Left lung (tissue), 10 donors: Measurements from ENCODE around the gene ADIPOR2. TPM values are rescaled to one million over a fixed set of nuclear protein-coding genes. Genes with fewer than 3 reads are reported as not detected.

Source experiments
- ATAC-seq: fragments of 200-7000 bp; cut with Tn5 transposase; one replicate; pipeline ENCODE4 v1.9.1; 2020; ENCODE audit warnings: moderate library complexity
- DNase-seq, 4 donors: peaks; one replicate each; pipeline ENCODE4 v3.0.0-alpha.2; 2013 to 2020
- H3K27ac ChIP-seq, 2 donors: fragments of 200-600 bp; sonication (generic) in 1 of 2; one replicate each; pipeline versions ENCODE4 v1.5.0 to v1.8.0; 2020 to 2021
- H3K27me3 ChIP-seq, 2 donors: fragments of 200-600 bp; sonication (generic) in 1 of 2; one replicate each; pipeline versions ENCODE4 v1.5.0 to v1.8.0; 2020 to 2021
- H3K36me3 ChIP-seq, 2 donors: fragments of 200-600 bp; sonication (generic) in 1 of 2; one replicate each; pipeline versions ENCODE4 v1.5.0 to v1.8.0; 2020 to 2021
- H3K4me1 ChIP-seq, 2 donors: fragments of 200-600 bp; one replicate each; pipeline ENCODE4 v1.8.0; 2021
- H3K4me3 ChIP-seq, 2 donors: fragments of 200-600 bp; sonication (generic) in 1 of 2; one replicate each; pipeline versions ENCODE4 v1.5.0 to v1.8.0; 2020 to 2021; ENCODE audit warnings: mild to moderate bottlenecking in 1 of 2
- H3K9me3 ChIP-seq, 2 donors: fragments of 200-600 bp; sonication (generic) in 1 of 2; one replicate each; pipeline versions ENCODE4 v1.5.0 to v1.8.0; 2020 to 2021
- intact Hi-C, 2 donors: fragments of 100-400 bp; cut with DNase I; formaldehyde crosslinking; loops; one replicate each; pipeline versions ENCODE4 v1.11.2 to v1.14.2; 2022
- polyA plus RNA-seq, 6 donors: library from polyadenylated mRNA; unstranded; fragments of 120-200 nt; gene quantifications; one replicate each; pipeline ENCODE4 v1.2.1, GENCODE V29; 2013; ENCODE audit not compliant: insufficient read length in 6 of 6
- total RNA-seq, 2 donors: library from RNA; stranded (reverse); fragmentation: NEBNext Ultra II Directional; extraction: Animal tissue kit (Norgen Biotek cat#: 25700); gene quantifications; one replicate each; pipeline ENCODE4 v1.2.1, GENCODE V29; 2021
- TF ChIP-seq, protein P1 (sequence below), 2 donors: fragments of 200-600 bp; sonication (generic) in 1 of 2; IDR thresholded peaks; one replicate each; pipeline versions ENCODE4 v1.5.0 to v1.8.0; 2021; ENCODE audit warnings: antibody characterized with exemption in 2 of 2
- donor health status: DM: no; HTN: yes; CAD: no.
- donor health status: DM: no; HTN: no; CAD: no.

The ADIPOR2 gene
- total and polyA plus RNA-seq, 8 donors = 37.0 to 66.8 (median 41.7) TPM

- Histone ChIP-seq H3K27ac (peak overlapping the region; percentile 83 to 97), H3K36me3 (no peaks in the 10 kb centered on the region), H3K4me3 (peak overlapping the region; percentile 68 to 80), H3K27me3 (no peaks in the 10 kb centered on the region), H3K4me1 (peaks cover 0 to 34% of the 10 kb centered on the region in 2 donors), H3K9me3 (no peaks in the 10 kb centered on the region)
- ATAC-seq (peak; percentile 97), DNase-seq (peak; percentile 87 to 100 (median 95))
- TF ChIP-seq, protein P1, sequence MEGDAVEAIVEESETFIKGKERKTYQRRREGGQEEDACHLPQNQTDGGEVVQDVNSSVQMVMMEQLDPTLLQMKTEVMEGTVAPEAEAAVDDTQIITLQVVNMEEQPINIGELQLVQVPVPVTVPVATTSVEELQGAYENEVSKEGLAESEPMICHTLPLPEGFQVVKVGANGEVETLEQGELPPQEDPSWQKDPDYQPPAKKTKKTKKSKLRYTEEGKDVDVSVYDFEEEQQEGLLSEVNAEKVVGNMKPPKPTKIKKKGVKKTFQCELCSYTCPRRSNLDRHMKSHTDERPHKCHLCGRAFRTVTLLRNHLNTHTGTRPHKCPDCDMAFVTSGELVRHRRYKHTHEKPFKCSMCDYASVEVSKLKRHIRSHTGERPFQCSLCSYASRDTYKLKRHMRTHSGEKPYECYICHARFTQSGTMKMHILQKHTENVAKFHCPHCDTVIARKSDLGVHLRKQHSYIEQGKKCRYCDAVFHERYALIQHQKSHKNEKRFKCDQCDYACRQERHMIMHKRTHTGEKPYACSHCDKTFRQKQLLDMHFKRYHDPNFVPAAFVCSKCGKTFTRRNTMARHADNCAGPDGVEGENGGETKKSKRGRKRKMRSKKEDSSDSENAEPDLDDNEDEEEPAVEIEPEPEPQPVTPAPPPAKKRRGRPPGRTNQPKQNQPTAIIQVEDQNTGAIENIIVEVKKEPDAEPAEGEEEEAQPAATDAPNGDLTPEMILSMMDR (IDR thresholded peaks at IDR 0.05) = peak; percentile 99 to 100
- intact Hi-C loops = loop anchor here (5.0 to 10.0 kb wide), 4 partner anchors 139 to 239 kb away; no protein-coding TSS in a partner anchor
Measured at GRCh38 chr12:1795785-1796514, 105.1 kb downstream of the ADIPOR2 start.

DNA sequence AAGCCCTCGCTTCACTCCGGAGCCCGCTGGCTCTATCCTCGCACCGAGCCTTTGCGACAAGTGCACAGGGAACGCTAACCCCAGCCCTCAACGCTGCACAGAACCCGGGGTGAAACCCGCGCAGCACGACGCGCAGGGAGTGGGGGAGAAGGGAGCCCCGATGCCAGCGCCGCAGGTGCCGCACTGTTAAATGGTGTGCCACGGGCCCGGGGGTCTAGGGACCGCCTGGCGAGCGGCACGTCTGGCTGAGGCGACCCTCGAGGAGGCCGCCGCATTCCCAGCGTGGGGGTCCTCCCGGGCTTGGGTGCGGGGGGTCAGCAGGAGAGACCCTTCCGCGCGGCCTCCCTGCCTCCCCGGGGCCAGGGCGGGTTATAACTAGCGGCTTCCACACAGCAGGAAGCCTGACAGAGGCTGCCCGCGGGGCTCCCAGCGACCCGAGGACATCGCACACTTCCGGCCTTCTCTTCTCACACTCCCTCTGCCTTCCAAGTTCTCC is 105.7 kb downstream of the ADIPOR2 start:
- H3K36me3 ChIP-seq = no peaks in the 10 kb centered on the region
- no peaks in the 10 kb centered on the region for H3K9me3 ChIP-seq
- no peaks in the 10 kb centered on the region for H3K27me3 ChIP-seq
- peak; percentile 55 for ATAC-seq
- TF ChIP-seq, protein P1 (IDR thresholded peaks at IDR 0.05) = no peak
- intact Hi-C loops = loop anchor here (5.0 to 10.0 kb wide), 4 partner anchors 138 to 238 kb away; no protein-coding TSS in a partner anchor
- peak overlapping the region; percentile 68 to 80 for H3K4me3 ChIP-seq
- peak in 2 of 4 donors; percentile 40 to 88 for DNase-seq
- H3K27ac ChIP-seq = peak overlapping the region; percentile 83 to 97
- H3K4me1 ChIP-seq = peaks cover 0 to 33% of the 10 kb centered on the region in 2 donors

DNA sequence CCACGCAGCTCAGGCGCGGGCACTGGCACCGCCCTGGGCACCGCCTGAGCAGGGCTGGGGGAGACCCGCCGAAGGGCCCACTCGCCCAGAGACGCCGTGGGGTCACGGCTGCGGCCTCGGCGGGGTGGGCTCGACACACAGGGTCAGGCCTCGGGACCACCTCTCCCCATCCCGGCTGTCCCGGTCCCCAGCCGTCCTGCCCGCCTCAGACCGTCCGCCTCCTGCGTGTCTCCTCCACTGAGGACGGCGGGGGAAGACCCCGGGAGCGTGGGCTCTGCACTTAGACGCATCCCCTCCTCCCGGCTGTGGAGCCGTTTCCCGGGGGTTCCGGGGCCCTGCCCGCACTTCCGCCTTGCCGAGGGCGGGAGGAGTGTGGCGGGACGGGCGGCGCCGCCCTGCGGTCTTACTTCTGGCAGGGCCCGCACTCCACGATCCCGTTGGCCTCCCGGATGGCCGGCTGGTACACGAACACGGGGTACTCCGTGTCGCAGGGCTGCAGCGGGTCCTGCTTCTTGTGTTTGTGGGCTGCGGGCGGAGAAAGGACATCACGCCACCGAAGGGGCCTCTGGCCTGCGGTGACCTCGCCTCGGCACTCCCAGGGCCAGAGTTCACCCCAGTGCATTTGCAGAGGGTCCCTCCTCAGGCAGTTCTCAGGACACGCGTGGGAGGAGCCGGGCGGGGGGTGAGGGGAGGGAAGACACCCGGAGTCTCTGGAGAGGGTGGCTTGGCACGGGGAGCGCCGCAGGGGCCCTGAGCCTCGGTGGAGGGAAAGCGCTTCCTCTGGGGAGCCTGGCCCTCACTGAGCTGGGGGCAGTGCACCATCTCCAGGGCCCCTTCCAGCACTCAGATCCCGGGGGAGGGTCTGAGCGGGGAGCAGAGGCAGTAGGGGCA is 106.4 kb downstream of the ADIPOR2 start:
- H3K4me1 ChIP-seq = peaks cover 0 to 29% of the 10 kb centered on the region in 2 donors
- intact Hi-C loops = loop anchor here (5.0 to 10.0 kb wide), 4 partner anchors 138 to 238 kb away; no protein-coding TSS in a partner anchor
- DNase-seq = peak in 3 of 4 donors; percentile 54 to 95 (median 76)
- H3K36me3 ChIP-seq = no peaks in the 10 kb centered on the region
- no peaks in the 10 kb centered on the region for H3K9me3 ChIP-seq
- TF ChIP-seq, protein P1 (IDR thresholded peaks at IDR 0.05) = peak in 1 of 2 donors; percentile 12
- H3K4me3 ChIP-seq = peak overlapping the region; percentile 68 to 80
- no peaks in the 10 kb centered on the region for H3K27me3 ChIP-seq
- ATAC-seq = peak; percentile 56
- peak overlapping the region; percentile 83 to 97 for H3K27ac ChIP-seq

DNA sequence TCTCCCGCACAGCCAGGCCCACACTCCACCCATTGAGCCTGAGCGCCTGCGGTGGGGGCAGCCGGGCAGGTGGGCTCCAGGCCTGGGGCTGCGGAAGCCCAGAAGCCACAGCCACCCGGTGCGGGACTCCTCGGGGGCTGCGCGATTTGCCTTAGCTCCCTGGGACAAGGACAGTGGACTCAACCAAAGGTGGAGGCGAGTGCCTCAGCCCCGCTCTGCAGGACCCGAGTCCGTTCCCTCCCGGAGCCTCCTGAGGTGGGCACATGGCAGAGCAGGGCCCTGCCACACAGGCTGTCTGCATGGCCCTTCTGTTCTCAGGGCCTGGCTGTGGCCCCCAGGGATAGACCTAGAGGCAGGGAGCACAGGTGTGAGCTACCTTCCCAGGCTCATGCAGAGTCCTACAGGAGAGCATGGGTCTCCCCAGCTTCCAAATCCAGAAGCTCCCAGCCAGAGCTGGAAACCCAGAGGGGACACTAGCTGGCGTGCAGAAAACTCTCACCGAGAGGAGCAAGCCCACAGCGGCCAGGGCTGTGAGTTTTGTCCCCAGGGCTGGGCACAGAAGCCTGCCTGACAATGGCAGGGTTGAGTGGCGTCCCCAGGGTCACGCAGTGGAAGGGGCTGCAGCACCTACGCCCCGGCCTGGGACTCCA is 107.2 kb downstream of the ADIPOR2 start:
- Histone ChIP-seq H3K36me3 (no peaks in the 10 kb centered on the region), H3K27ac (peak overlapping the region in 1 of 2 donors; percentile 97), H3K4me3 (peak overlapping the region in 1 of 2 donors; percentile 68), H3K27me3 (no peaks in the 10 kb centered on the region), H3K4me1 (peaks cover 0 to 29% of the 10 kb centered on the region in 2 donors), H3K9me3 (no peaks in the 10 kb centered on the region)
- peak in 1 of 4 donors; percentile 78 for DNase-seq
- intact Hi-C loops = loop anchor here (5.0 to 10.0 kb wide), 4 partner anchors 137 to 237 kb away; no protein-coding TSS in a partner anchor
- TF ChIP-seq, protein P1 (IDR thresholded peaks at IDR 0.05) = no peak
- no peak for ATAC-seq
